ENCODE results near the gene DIS3L2. TPM values are rescaled to one million over a fixed set of nuclear protein-coding genes. Genes with fewer than 3 reads are reported as not detected.
A peak's percentile ranks its signal among the peaks of the same experiment; 100 is the strongest.

The DIS3L2 gene
- total and polyA plus RNA-seq, 2 experiments from 2014 or later: 35.5 to 50.1 TPM

DNA sequence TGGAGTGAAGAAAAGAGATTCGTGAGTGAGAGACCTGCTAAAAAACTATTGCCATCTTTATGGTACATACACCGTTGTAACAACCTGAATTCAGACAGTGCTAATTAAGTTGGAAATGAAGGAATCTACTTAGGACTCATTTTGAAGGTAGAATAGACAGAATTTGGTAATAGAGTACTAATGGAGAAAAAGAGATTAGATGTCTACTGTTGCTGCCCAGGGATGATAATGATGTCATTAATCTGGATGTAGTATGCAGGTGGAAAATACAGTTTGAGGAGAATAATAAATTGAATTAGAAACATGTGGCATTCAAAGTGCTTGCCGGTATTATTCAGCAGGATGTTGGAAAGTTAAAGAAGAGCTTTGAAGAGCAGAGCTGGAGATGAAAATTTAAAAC is 44.7 kb downstream of the DIS3L2 start:
- Histone ChIP-seq H3K4me1 (ENCODE audit: low read depth) (no peaks in the 10 kb centered on the region), H3K36me3 (no peaks in the 10 kb centered on the region), H3K9me3 (ENCODE audit: low read depth) (no peaks in the 10 kb centered on the region), H3K27me3 (no peaks in the 10 kb centered on the region), H3K4me3 (no peak overlapping the region), H3K27ac (no peak overlapping the region)
- DNase-seq (ENCODE audit: low read depth in 1 of 2, low spot score in 1 of 2): no peak
- TF ChIP-seq, protein P1, sequence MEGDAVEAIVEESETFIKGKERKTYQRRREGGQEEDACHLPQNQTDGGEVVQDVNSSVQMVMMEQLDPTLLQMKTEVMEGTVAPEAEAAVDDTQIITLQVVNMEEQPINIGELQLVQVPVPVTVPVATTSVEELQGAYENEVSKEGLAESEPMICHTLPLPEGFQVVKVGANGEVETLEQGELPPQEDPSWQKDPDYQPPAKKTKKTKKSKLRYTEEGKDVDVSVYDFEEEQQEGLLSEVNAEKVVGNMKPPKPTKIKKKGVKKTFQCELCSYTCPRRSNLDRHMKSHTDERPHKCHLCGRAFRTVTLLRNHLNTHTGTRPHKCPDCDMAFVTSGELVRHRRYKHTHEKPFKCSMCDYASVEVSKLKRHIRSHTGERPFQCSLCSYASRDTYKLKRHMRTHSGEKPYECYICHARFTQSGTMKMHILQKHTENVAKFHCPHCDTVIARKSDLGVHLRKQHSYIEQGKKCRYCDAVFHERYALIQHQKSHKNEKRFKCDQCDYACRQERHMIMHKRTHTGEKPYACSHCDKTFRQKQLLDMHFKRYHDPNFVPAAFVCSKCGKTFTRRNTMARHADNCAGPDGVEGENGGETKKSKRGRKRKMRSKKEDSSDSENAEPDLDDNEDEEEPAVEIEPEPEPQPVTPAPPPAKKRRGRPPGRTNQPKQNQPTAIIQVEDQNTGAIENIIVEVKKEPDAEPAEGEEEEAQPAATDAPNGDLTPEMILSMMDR (IDR thresholded peaks at IDR 0.05; ENCODE audit: low read depth, low read length): no peak

DNA sequence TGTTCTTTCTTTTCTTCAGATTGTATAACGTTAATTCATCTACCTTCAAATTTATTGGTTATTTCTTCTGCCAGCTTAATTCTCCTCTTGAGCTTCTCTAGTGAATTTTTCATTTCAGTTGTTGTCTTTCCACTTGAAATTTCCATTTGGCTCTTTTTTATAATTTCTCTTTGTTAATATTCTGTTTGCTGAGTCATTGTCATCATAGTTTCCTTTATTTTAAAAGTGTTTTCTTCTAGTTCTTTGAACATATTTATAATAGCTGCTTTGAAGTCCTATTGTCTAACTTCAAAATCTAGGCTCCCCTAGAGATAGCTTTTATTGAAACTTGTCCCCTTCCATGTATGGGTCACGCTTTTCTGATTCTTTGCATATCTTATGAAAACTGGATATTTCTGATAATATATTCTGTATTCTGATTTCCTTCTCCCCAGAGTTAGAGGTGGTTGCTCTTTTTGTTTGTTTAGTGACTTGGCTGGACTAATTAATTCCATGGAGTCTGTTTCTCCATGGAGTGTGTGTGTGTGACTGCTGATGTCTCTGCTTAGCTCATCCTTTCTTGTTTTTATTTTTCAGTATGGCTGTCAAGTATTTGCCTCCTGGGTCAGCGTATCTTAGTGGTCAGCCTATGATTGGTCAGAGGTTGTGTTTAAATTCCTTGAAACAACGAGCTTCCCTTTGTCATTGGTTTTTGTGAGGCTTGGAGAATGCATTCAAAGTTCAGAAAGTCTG is 47.6 kb downstream of the DIS3L2 start:
- no peak overlapping the region for H3K4me3 ChIP-seq
- DNase-seq (ENCODE audit: low read depth in 1 of 2, low spot score in 1 of 2): no peak
- TF ChIP-seq, protein P1 (IDR thresholded peaks at IDR 0.05; ENCODE audit: low read depth, low read length): no peak

DNA sequence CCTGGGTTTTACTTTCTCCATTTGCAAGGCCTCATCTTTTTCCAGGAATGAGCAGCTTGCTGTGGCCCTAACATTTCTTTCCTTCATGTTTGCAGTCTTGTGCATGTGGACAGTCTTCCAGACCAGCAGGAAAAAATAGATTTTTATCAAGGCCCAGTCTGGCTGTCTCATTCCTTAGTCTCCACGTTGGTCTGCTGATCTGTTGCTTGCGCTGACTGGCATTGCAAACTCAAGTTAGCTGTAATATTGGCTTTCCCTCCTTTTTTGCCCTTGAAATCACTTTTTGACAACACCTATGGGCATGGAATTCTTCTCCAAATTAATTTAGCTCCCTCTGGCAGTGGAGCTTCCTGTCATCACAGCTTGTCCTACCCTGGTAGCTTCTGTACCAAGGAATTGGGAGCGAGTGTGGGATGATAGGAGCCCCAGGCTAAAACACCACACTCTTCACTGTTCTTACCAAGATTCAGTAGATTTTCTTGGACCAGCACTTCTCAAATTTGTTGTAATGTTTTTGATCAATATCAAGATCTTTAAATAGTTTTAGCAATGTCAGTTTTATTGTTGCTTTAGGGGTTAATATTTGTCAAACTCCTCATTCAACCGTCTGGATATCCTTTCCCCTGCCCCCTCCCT is 48.2 kb downstream of the DIS3L2 start:
- no peak overlapping the region for H3K27ac ChIP-seq

More for the DNA sequence above, 47.6 kb downstream of the DIS3L2 start:
- Histone ChIP-seq H3K27me3 (no peaks in the 10 kb centered on the region), H3K27ac (no peak overlapping the region), H3K4me1 (ENCODE audit: low read depth) (peaks cover 6% of the 10 kb centered on the region), H3K9me3 (ENCODE audit: low read depth) (no peaks in the 10 kb centered on the region), H3K36me3 (no peaks in the 10 kb centered on the region)

DNA sequence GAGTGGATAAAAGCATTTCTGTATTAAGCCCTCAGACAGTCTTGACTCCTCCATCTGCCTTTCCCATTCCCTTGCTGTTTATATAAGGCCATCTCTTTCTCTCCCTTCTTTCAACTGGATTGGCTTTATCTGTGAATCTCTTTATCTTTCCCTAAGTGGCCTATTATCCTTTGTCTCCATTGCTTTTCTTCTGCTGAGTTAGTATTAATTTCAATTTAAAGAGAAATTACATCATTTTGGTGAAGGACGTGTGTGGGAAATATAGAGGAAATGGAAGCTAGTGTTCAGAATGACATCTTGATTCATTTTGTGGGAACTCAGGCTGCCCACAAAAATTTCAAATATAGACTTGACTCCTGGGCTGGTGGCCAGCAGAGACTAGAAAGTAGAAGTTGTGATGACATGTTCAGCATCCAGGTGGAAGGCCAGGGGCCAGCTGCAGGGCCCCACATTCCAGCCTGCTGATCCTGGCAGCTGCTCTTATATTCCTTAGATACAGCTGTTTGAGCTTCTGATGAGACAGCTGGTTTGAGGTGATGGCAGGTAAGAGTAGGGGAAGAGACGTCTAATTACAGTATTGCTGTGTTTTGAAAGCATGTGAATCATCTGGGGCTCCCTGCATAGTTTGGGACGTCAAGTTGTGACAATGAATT is 52.3 kb downstream of the DIS3L2 start:
- Histone ChIP-seq H3K4me1 (ENCODE audit: low read depth) (peaks cover 7% of the 10 kb centered on the region), H3K9me3 (ENCODE audit: low read depth) (no peaks in the 10 kb centered on the region), H3K27ac (no peak overlapping the region), H3K27me3 (no peaks in the 10 kb centered on the region), H3K4me3 (no peak overlapping the region), H3K36me3 (no peaks in the 10 kb centered on the region)
- peak in 1 of 2 donors; percentile 86 for DNase-seq (ENCODE audit: low read depth in 1 of 2, low spot score in 1 of 2)
- TF ChIP-seq, protein P1 (IDR thresholded peaks at IDR 0.05; ENCODE audit: low read depth, low read length): no peak

More for the DNA sequence above, 48.2 kb downstream of the DIS3L2 start:
- Histone ChIP-seq H3K4me3 (no peak overlapping the region), H3K27me3 (no peaks in the 10 kb centered on the region), H3K9me3 (ENCODE audit: low read depth) (no peaks in the 10 kb centered on the region), H3K36me3 (no peaks in the 10 kb centered on the region), H3K4me1 (ENCODE audit: low read depth) (peaks cover 7% of the 10 kb centered on the region)
- no peak for DNase-seq (ENCODE audit: low read depth in 1 of 2, low spot score in 1 of 2)
- TF ChIP-seq, protein P1 (IDR thresholded peaks at IDR 0.05; ENCODE audit: low read depth, low read length): no peak

DNA sequence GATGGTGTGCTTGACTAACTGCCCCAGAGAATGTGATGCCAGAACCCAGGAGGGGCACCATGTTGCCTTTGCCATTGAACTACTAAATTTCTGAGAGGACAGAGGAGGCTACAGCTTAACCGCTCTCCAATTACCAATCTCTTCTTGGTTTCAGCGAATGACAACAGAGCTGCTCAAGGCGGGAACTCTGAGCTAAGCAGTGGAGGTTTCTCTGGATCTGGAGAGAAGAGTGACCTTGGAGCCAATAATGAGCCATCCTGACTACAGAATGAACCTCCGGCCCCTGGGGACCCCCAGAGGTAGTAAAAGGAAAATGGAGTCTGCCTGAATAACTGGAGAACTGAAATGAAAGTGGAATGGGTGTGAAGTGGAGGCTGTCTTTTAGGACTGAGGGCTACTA is 53.2 kb downstream of the DIS3L2 start:
- H3K4me3 ChIP-seq: no peak overlapping the region
- no peaks in the 10 kb centered on the region for H3K36me3 ChIP-seq
- no peak overlapping the region for H3K27ac ChIP-seq
- DNase-seq (ENCODE audit: low read depth in 1 of 2, low spot score in 1 of 2): no peak
- no peaks in the 10 kb centered on the region for H3K27me3 ChIP-seq
- peaks cover 7% of the 10 kb centered on the region for H3K4me1 ChIP-seq (ENCODE audit: low read depth)
- H3K9me3 ChIP-seq (ENCODE audit: low read depth): no peaks in the 10 kb centered on the region
- TF ChIP-seq, protein P1 (IDR thresholded peaks at IDR 0.05; ENCODE audit: low read depth, low read length): no peak

All from cardiac muscle cell (in vitro differentiated cells and primary cell).